HCT116 (cell line): ENCODE measurements around the gene PLA2G15. TPM values are rescaled to one million over a fixed set of nuclear protein-coding genes. Genes with fewer than 3 reads are reported as not detected.

Experiments used
- ATAC-seq: fragments of 200-7000 bp; cut with Tn5 transposase; 2 replicates; pipeline ENCODE4 v1.9.1; 2020; ENCODE audit warnings: mild to moderate bottlenecking, moderate library complexity
- BruUV-seq: library from RNA; stranded (reverse); fragments of 400-500 nt; replicated peaks from 2 replicates; lab custom pipeline; 2021; lab: Mats Ljungman, UMichigan
- CTCF ChIA-PET: fragments of 300-600 bp; sonication (Branson Sonifier 250); formaldehyde crosslinking; loops from one replicate; lab custom pipeline; 2021; ENCODE audit warnings: antibody characterized with exemption; lab: Charles Lee
- POLR2A ChIA-PET: fragments of 300-600, 350-600 bp; sonication (Branson Sonifier 250); formaldehyde crosslinking; loops from one replicate; lab custom pipeline; 2021; ENCODE audit warnings: antibody characterized with exemption; lab: Charles Lee
- RAD21 ChIA-PET, 2 experiments: fragments of 300-600 bp; sonication (Branson Sonifier 250); formaldehyde crosslinking; loops; one replicate each; lab custom pipeline; 2023; ENCODE audit warnings: low total read pairs in 2 of 2; ENCODE audit not compliant: uncharacterized antibody in 2 of 2, unreplicated experiment in 2 of 2, low non-redundant PET in 1 of 2; lab: Charles Lee
- DNase-seq: peaks from one replicate; pipeline ENCODE4 v3.0.0-alpha.2; 2010; ENCODE audit warnings: low read depth, low spot score
- H2AFZ ChIP-seq: fragments of 200-600 bp; shearing (Covaris generic), sonication (generic); 2 replicates; pipeline ENCODE4 v1.6.1; 2017; ENCODE audit warnings: low read depth, mixed run types, mixed read lengths, antibody characterized with exemption, low read length; ENCODE audit not compliant: poor library complexity, severe bottlenecking
- H3K27ac ChIP-seq: 2 replicates; pipeline ENCODE4 v1.5.1; 2012; ENCODE audit warnings: low read depth, low read length
- H3K27me3 ChIP-seq: fragments of 200-600 bp; sonication (generic); 2 replicates; pipeline ENCODE4 v1.6.1; 2016; ENCODE audit warnings: mixed run types, low read length, mixed read lengths; ENCODE audit not compliant: insufficient read depth
- H3K36me3 ChIP-seq, 2 experiments: fragments of 200-500 bp in 1 of 2; fragments of 200-600 bp in 1 of 2; sonication (Bioruptor generic) in 1 of 2; sonication (generic) in 1 of 2; 2 replicates each; pipeline versions ENCODE4 v1.5.1 to v1.6.1; 2014 to 2016; ENCODE audit warnings: low read length in 2 of 2, inconsistent platforms in 1 of 2, mixed read lengths in 1 of 2, mixed run types in 1 of 2; ENCODE audit not compliant: insufficient read depth in 2 of 2, control insufficient read depth in 1 of 2
- H3K4me1 ChIP-seq, 2 experiments: fragments of 200-600 bp in 1 of 2; sonication (generic) in 1 of 2; 2 replicates each; pipeline versions ENCODE4 v1.5.1 to v1.6.1; 2012 to 2017; ENCODE audit warnings: low read length in 2 of 2, inconsistent platforms in 1 of 2, mild to moderate bottlenecking in 1 of 2, mixed read lengths in 1 of 2, mixed run types in 1 of 2, moderate library complexity in 1 of 2; ENCODE audit not compliant: insufficient read depth in 2 of 2, control insufficient read depth in 1 of 2
- H3K4me2 ChIP-seq: fragments of 200-600 bp; sonication (generic); 2 replicates; pipeline ENCODE4 v1.6.1; 2017; ENCODE audit warnings: mixed run types, low read length, mixed read lengths
- H3K4me3 ChIP-seq, 2 experiments: fragments of 200-600 bp in 1 of 2; sonication (generic) in 1 of 2; replicated peaks in 1 of 2; 2 replicates each; pipeline ENCODE4 v1.5.1; 2011 to 2016; ENCODE audit warnings: low read length in 2 of 2, control low read depth in 1 of 2, low read depth in 1 of 2, mild to moderate bottlenecking in 1 of 2, mixed read lengths in 1 of 2, mixed run types in 1 of 2
- H3K79me2 ChIP-seq: fragments of 200-600 bp; sonication (generic); 2 replicates; pipeline ENCODE4 v1.6.1; 2017; ENCODE audit warnings: mild to moderate bottlenecking, mixed run types, low read length, moderate library complexity, mixed read lengths; ENCODE audit not compliant: insufficient read depth
- H3K9ac ChIP-seq: fragments of 200-600 bp; sonication (generic); 2 replicates; pipeline ENCODE4 v1.6.1; 2016; ENCODE audit warnings: low read length, mixed read lengths
- H3K9me2 ChIP-seq: fragments of 200-600 bp; sonication (generic), shearing (Covaris generic); 2 replicates; pipeline ENCODE4 v1.6.1; 2017; ENCODE audit warnings: mixed run types, mild to moderate bottlenecking, moderate library complexity; ENCODE audit not compliant: insufficient read depth
- H3K9me3 ChIP-seq, 2 experiments: fragments of 200-500 bp in 1 of 2; fragments of 200-600 bp in 1 of 2; sonication (Bioruptor generic) in 1 of 2; sonication (generic) in 1 of 2; 2 replicates each; pipeline ENCODE4 v1.6.1; 2014 to 2017; ENCODE audit warnings: low read length in 2 of 2, mixed read lengths in 2 of 2, inconsistent platforms in 1 of 2, low read depth in 1 of 2, mild to moderate bottlenecking in 1 of 2, mixed run types in 1 of 2, moderate library complexity in 1 of 2; ENCODE audit not compliant: control insufficient read depth in 1 of 2, insufficient read depth in 1 of 2
- H4K20me1 ChIP-seq: fragments of 200-600 bp; sonication (generic), shearing (Covaris generic); 2 replicates; pipeline ENCODE4 v1.6.1; 2017; ENCODE audit warnings: mixed run types, mild to moderate bottlenecking, moderate library complexity; ENCODE audit not compliant: insufficient read depth
- ATF3 ChIP-seq: IDR thresholded peaks from 2 replicates; pipeline ENCODE4 v1.6.1; 2012
- CBX3 ChIP-seq: IDR thresholded peaks from 2 replicates; pipeline ENCODE4 v1.6.1; 2012; ENCODE audit warnings: low read depth
- CEBPB ChIP-seq: IDR thresholded peaks from 2 replicates; pipeline ENCODE4 v1.6.1; 2012; ENCODE audit warnings: low read depth
- EGR1 ChIP-seq: IDR thresholded peaks from 2 replicates; pipeline ENCODE4 v1.6.1; 2012; ENCODE audit warnings: low read depth
- ELF1 ChIP-seq: IDR thresholded peaks from 2 replicates; pipeline ENCODE4 v1.6.1; 2012; ENCODE audit warnings: low read depth, borderline replicate concordance
- EZH2 ChIP-seq: fragments of 200-600 bp; sonication (generic); IDR thresholded peaks from 2 replicates; pipeline ENCODE4 v1.6.1; 2017; ENCODE audit warnings: antibody characterized with exemption, mixed run types
- FOSL1 ChIP-seq: IDR thresholded peaks from 2 replicates; pipeline ENCODE4 v1.6.1; 2012; ENCODE audit warnings: low read depth
- JUND ChIP-seq: IDR thresholded peaks from 2 replicates; pipeline ENCODE4 v1.6.1; 2012
- MAX ChIP-seq: IDR thresholded peaks from 2 replicates; pipeline ENCODE4 v1.6.1; 2012
- POLR2A ChIP-seq: IDR thresholded peaks from 2 replicates; pipeline ENCODE4 v1.7.0; 2011; ENCODE audit warnings: borderline replicate concordance; ENCODE audit not compliant: insufficient read depth, insufficient read length; ENCODE audit errors: extremely low read depth
- SIN3A ChIP-seq: IDR thresholded peaks from 2 replicates; pipeline ENCODE4 v1.6.1; 2012; ENCODE audit warnings: low read depth
- SP1 ChIP-seq: IDR thresholded peaks from 2 replicates; pipeline ENCODE4 v1.6.1; 2012; ENCODE audit warnings: low read depth
- SRF ChIP-seq: IDR thresholded peaks from 2 replicates; pipeline ENCODE4 v1.6.1; 2012; ENCODE audit warnings: low read depth
- TCF7L2 ChIP-seq: IDR thresholded peaks from 2 replicates; pipeline ENCODE4 v1.7.0; 2011; ENCODE audit warnings: borderline replicate concordance, inconsistent platforms; ENCODE audit not compliant: insufficient read depth, insufficient read length; ENCODE audit errors: extremely low read depth
- YY1 ChIP-seq: IDR thresholded peaks from 2 replicates; pipeline ENCODE4 v1.6.1; 2011; ENCODE audit warnings: low read length, low read depth, moderate library complexity, mild to moderate bottlenecking; ENCODE audit not compliant: insufficient replicate concordance; ENCODE audit errors: extremely low read depth
- ZBTB33 ChIP-seq: IDR thresholded peaks from 2 replicates; pipeline ENCODE4 v1.6.1; 2011; ENCODE audit warnings: mild to moderate bottlenecking, low read length, moderate library complexity; ENCODE audit not compliant: insufficient replicate concordance; ENCODE audit errors: extremely low read depth
- ZFX ChIP-seq: fragments of 450-650 bp; IDR thresholded peaks from 2 replicates; pipeline ENCODE4 v1.6.1; 2017
- intact Hi-C: fragments of 100-400 bp; cut with micrococcal nuclease; formaldehyde crosslinking; loops from 2 replicates; pipeline ENCODE4 v1.10.0; 2022
- total RNA-seq: library from RNA; stranded (reverse); gene quantifications from one replicate; pipeline ENCODE4 v1.2.1, GENCODE V29; 2021; ENCODE audit not compliant: unreplicated experiment
- TF ChIP-seq, protein P1 (sequence below), 3 experiments: fragments of 200-600 bp in 1 of 3; sonication (generic) in 1 of 3; IDR thresholded peaks in 2 of 3; conservative IDR thresholded peaks in 1 of 3; 2 replicates each; pipeline ENCODE4 v1.5.1; 2012 to 2017; ENCODE audit warnings: low read depth in 2 of 3, low read length in 2 of 3, antibody characterized with exemption in 1 of 3, borderline replicate concordance in 1 of 3, control low read depth in 1 of 3, mild to moderate bottlenecking in 1 of 3, mixed read lengths in 1 of 3, mixed run types in 1 of 3, moderate library complexity in 1 of 3; ENCODE audit not compliant: insufficient read depth in 1 of 3
- TF ChIP-seq, protein P2 (sequence below): IDR thresholded peaks from 2 replicates; pipeline ENCODE4 v1.6.1; 2012; ENCODE audit warnings: low read depth

PLA2G15 gene
- total RNA-seq, 1 experiment from 2014 or later, result 7.5 TPM

DNA sequence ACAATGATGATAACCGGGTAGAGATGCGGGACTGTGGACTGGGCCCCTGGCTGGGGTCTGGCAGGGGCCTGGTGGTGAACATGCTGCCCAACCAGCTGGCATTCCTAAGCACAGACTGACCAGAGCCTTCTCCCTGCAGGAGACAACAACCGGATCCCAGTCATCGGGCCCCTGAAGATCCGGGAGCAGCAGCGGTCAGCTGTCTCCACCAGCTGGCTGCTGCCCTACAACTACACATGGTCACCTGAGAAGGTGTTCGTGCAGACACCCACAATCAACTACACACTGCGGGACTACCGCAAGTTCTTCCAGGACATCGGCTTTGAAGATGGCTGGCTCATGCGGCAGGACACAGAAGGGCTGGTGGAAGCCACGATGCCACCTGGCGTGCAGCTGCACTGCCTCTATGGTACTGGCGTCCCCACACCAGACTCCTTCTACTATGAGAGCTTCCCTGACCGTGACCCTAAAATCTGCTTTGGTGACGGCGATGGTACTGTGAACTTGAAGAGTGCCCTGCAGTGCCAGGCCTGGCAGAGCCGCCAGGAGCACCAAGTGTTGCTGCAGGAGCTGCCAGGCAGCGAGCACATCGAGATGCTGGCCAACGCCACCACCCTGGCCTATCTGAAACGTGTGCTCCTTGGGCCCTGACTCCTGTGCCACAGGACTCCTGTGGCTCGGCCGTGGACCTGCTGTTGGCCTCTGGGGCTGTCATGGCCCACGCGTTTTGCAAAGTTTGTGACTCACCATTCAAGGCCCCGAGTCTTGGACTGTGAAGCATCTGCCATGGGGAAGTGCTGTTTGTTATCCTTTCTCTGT is 14.0 kb downstream of the PLA2G15 start:
- Histone ChIP-seq H3K9me2 (no peaks in the 10 kb centered on the region), H3K79me2 (no peaks in the 10 kb centered on the region; the same call in 1 of the 2 replicates), H3K4me1 (peaks cover 6 to 21% of the 10 kb centered on the region in 2 experiments; a peak in 3 of 4 replicates), H3K9me3 (no peaks in the 10 kb centered on the region), H4K20me1 (no peaks in the 10 kb centered on the region), H3K4me3 (no peak overlapping the region), H2AFZ (no peak overlapping the region), H3K9ac (no peak overlapping the region), H3K27ac (no peak overlapping the region), H3K4me2 (no peak overlapping the region), H3K27me3 (no peaks in the 10 kb centered on the region), H3K36me3 (no peaks in the 10 kb centered on the region; a peak in 1 of 4 replicates)
- TF ChIP-seq SIN3A (no peak), YY1 (no peak), EGR1 (no peak), POLR2A (no peak), ATF3 (no peak), ZFX (no peak), EZH2 (no peak), TCF7L2 (no peak), MAX (no peak), JUND (no peak), SRF (no peak), CEBPB (no peak), FOSL1 (no peak), CBX3 (no peak), ZBTB33 (no peak), SP1 (no peak), ELF1 (no peak)
- TF ChIP-seq, protein P1, sequence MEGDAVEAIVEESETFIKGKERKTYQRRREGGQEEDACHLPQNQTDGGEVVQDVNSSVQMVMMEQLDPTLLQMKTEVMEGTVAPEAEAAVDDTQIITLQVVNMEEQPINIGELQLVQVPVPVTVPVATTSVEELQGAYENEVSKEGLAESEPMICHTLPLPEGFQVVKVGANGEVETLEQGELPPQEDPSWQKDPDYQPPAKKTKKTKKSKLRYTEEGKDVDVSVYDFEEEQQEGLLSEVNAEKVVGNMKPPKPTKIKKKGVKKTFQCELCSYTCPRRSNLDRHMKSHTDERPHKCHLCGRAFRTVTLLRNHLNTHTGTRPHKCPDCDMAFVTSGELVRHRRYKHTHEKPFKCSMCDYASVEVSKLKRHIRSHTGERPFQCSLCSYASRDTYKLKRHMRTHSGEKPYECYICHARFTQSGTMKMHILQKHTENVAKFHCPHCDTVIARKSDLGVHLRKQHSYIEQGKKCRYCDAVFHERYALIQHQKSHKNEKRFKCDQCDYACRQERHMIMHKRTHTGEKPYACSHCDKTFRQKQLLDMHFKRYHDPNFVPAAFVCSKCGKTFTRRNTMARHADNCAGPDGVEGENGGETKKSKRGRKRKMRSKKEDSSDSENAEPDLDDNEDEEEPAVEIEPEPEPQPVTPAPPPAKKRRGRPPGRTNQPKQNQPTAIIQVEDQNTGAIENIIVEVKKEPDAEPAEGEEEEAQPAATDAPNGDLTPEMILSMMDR (IDR thresholded peaks at IDR 0.05 in 2 of 3, conservative IDR thresholded peaks at IDR 0.05 in 1 of 3; ENCODE audit: borderline replicate concordance in 1 of 3, insufficient read depth in 1 of 3, low read depth in 2 of 3, low read length in 2 of 3), result no peak
- TF ChIP-seq, protein P2, sequence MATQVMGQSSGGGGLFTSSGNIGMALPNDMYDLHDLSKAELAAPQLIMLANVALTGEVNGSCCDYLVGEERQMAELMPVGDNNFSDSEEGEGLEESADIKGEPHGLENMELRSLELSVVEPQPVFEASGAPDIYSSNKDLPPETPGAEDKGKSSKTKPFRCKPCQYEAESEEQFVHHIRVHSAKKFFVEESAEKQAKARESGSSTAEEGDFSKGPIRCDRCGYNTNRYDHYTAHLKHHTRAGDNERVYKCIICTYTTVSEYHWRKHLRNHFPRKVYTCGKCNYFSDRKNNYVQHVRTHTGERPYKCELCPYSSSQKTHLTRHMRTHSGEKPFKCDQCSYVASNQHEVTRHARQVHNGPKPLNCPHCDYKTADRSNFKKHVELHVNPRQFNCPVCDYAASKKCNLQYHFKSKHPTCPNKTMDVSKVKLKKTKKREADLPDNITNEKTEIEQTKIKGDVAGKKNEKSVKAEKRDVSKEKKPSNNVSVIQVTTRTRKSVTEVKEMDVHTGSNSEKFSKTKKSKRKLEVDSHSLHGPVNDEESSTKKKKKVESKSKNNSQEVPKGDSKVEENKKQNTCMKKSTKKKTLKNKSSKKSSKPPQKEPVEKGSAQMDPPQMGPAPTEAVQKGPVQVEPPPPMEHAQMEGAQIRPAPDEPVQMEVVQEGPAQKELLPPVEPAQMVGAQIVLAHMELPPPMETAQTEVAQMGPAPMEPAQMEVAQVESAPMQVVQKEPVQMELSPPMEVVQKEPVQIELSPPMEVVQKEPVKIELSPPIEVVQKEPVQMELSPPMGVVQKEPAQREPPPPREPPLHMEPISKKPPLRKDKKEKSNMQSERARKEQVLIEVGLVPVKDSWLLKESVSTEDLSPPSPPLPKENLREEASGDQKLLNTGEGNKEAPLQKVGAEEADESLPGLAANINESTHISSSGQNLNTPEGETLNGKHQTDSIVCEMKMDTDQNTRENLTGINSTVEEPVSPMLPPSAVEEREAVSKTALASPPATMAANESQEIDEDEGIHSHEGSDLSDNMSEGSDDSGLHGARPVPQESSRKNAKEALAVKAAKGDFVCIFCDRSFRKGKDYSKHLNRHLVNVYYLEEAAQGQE, result no peak
- ATAC-seq (no peak), DNase-seq (no peak)
- CTCF ChIA-PET, result interaction anchor here (0.5 to 0.6 kb wide), 2 partner anchors 237 to 366 kb away, joined by 3 read pairs; partner anchors contain the start of gene PSKH1
- RAD21 ChIA-PET, result no interaction called here
- BruUV-seq, result no TSS peak
- POLR2A ChIA-PET, result no interaction called here
- intact Hi-C loops, result no loop called here
